Aorta (tissue), 5 donors: ENCODE data around the gene MOGAT1. TPM values are rescaled to one million over a fixed set of nuclear protein-coding genes. Genes with fewer than 3 reads are reported as not detected.
"Not testable (repeated sequence)": the region's sequence is repeated elsewhere in the genome, so short reads cannot be mapped to it uniquely, and the experiment has no call there.

Experiments
- ATAC-seq: fragments of 200-7000 bp; cut with Tn5 transposase; one replicate; pipeline ENCODE4 v1.9.1; 2022; ENCODE audit warnings: moderate library complexity; ENCODE audit not compliant: low FRiP score
- DNase-seq, 2 donors: peaks; one replicate each; pipeline ENCODE4 v3.0.0-alpha.2; 2020
- H3K27ac ChIP-seq, 2 donors: one replicate each; pipeline ENCODE4 v1.5.1; 2013; ENCODE audit warnings: low read length in 2 of 2, mild to moderate bottlenecking in 2 of 2, moderate library complexity in 2 of 2, control low read depth in 1 of 2, inconsistent platforms in 1 of 2, low read depth in 1 of 2
- H3K27me3 ChIP-seq, 2 donors: one replicate each; pipeline ENCODE4 v1.6.1; 2013; ENCODE audit warnings: control low read depth in 1 of 2, low read length in 1 of 2, mild to moderate bottlenecking in 1 of 2, moderate library complexity in 1 of 2; ENCODE audit not compliant: insufficient read depth in 2 of 2, control insufficient read depth in 1 of 2
- H3K36me3 ChIP-seq, 2 donors: one replicate each; pipeline ENCODE4 v1.6.1; 2013; ENCODE audit warnings: control low read depth in 1 of 2, low read length in 1 of 2, mild to moderate bottlenecking in 1 of 2; ENCODE audit not compliant: insufficient read depth in 2 of 2, control insufficient read depth in 1 of 2
- H3K4me1 ChIP-seq, 2 donors: one replicate each; pipeline ENCODE4 v1.6.1; 2013; ENCODE audit warnings: low read length in 2 of 2, control low read depth in 1 of 2, mild to moderate bottlenecking in 1 of 2, moderate library complexity in 1 of 2; ENCODE audit not compliant: insufficient read depth in 2 of 2, control insufficient read depth in 1 of 2
- H3K4me3 ChIP-seq, 2 donors: one replicate each; pipeline ENCODE4 v1.5.1; 2013; ENCODE audit warnings: low read length in 2 of 2, control low read depth in 1 of 2, mild to moderate bottlenecking in 1 of 2
- H3K9me3 ChIP-seq: one replicate; pipeline ENCODE4 v1.6.1; 2013; ENCODE audit warnings: mild to moderate bottlenecking, low read length; ENCODE audit not compliant: control insufficient read depth
- WGBS, 2 donors: extraction: QIAGEN DNeasy Blood & Tissue Kit; methylation state at CpG; one replicate each; pipeline ENCODE4 v1.1.7; 2013; 5-methylcytosine and 5-hydroxymethylcytosine counted together
- intact Hi-C, 2 donors: fragments of 100-400 bp; cut with DNase I; formaldehyde crosslinking; loops; one replicate each; pipeline versions ENCODE4 v1.14.2 to v1.15.0; 2022
- polyA plus RNA-seq, 2 donors: library from polyadenylated mRNA; stranded (reverse); fragments of 200-250 nt; gene quantifications; one replicate each; pipeline ENCODE4 v1.2.3, GENCODE V29; 2013
- total RNA-seq, 2 donors: library from RNA; stranded (reverse); fragmentation: NEBNext Ultra II Directional; extraction: Animal tissue kit (Norgen Biotek cat#: 25700); gene quantifications; one replicate each; pipeline ENCODE4 v1.2.1, GENCODE V29; 2021
- donor health status: healthy with polysubstance abuse.
- donor health status: Bipolar disorder and iron deficiency.
- donor health status: DM: no; HTN: no; CAD: no.
- donor health status: DM: no; HTN: no; CAD: no.
- donor health status: DM: yes; HTN: yes; CAD: no.

The MOGAT1 gene
- total and polyA plus RNA-seq, 4 donors, result not detected

DNA sequence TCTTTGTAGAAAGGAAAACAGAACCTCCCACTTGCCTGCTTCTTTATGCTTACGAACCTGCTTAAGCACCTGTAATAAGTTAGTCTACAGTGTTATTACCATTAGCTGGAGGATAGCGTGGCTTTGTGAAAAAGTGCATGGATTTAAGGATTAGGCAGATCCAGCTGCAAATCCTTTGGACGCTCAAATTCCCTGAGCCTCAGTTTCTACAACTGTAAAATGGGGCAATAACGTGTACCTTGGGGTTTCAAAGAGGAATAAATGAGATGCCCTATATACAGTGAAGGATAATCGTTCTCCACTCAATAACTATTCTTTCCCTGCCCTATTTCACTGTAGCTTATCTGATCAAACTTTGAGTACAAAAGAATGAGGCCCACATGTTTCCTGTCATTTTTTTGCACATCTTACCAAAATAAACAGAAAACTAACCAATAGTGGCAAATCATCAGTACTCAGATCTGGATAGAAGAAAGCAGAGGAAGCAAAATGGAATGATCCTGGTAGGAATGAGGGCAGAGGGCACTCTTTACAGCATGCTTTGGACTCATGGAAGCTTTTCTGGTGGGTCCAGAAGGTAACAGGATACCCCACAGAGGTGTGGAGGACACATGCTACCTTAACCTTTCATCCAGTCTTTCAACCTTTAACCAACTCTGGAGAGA is 14.8 kb downstream of the MOGAT1 start:
- DNase-seq (no peak), ATAC-seq (no peak)
- intact Hi-C loops, result no loop called here
- Histone ChIP-seq H3K27ac (no peak overlapping the region), H3K9me3 (no peaks in the 10 kb centered on the region), H3K4me1 (peaks cover 2 to 3% of the 10 kb centered on the region in 2 donors), H3K4me3 (no peak overlapping the region), H3K36me3 (no peaks in the 10 kb centered on the region), H3K27me3 (no peaks in the 10 kb centered on the region)
- 75 to 76% methylated on average over 5 of the region's 5 CpGs for WGBS, 2 donors

DNA sequence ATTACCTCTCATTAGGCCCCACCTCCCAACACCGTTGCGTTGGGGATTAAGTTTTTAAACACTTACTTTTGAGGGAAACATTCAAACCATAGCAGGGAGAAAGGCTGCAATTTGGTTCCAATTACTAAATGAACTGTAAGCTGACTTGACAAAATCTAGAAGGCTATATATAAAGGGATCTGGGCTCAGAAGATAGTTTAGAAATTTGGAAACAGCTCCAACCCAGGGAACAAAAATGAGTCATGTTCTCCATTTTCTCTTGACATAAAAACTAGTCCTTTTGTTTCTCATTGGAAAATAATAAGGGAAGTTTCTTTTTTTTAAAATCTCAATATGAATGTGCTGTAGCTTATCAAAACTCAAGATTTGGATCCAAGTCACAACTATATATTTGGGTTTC is 17.5 kb downstream of the MOGAT1 start:
- intact Hi-C loops, result no loop called here
- ATAC-seq (no peak), DNase-seq (no peak)
- Histone ChIP-seq H3K27me3 (no peaks in the 10 kb centered on the region), H3K4me1 (peaks cover 2 to 3% of the 10 kb centered on the region in 2 donors), H3K36me3 (no peaks in the 10 kb centered on the region), H3K9me3 (no peaks in the 10 kb centered on the region), H3K4me3 (no peak overlapping the region), H3K27ac (no peak overlapping the region)
- 27 to 29% methylated on average over 2 of the region's 2 CpGs for WGBS, 2 donors

DNA sequence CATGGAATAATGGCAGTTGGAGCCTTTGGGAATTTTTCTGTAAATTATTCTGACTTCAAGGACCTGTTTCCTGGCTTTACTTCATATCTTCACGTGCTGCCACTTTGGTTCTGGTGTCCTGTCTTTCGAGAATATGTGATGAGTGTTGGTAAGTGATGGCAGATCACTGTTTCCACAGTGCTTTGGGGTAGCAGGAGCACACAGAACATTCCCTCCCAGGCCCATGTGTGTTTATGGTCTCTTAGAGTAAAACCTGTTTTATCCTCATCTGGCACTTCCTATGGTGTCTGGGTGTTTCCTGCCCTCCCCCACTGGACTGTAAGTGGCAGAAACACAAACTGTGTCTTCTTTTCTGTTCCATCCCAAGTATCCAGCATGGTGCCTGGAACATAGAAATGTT is 17.9 kb downstream of the MOGAT1 start:
- DNase-seq (no peak), ATAC-seq (no peak)
- Histone ChIP-seq H3K27ac (peak overlapping the region in 1 of 2 donors; percentile 40), H3K9me3 (no peaks in the 10 kb centered on the region), H3K4me3 (no peak overlapping the region), H3K36me3 (no peaks in the 10 kb centered on the region), H3K27me3 (no peaks in the 10 kb centered on the region), H3K4me1 (peaks cover 2 to 3% of the 10 kb centered on the region in 2 donors)
- intact Hi-C loops, result no loop called here
- 6 to 10% methylated on average over 2 of the region's 2 CpGs for WGBS, 2 donors

DNA sequence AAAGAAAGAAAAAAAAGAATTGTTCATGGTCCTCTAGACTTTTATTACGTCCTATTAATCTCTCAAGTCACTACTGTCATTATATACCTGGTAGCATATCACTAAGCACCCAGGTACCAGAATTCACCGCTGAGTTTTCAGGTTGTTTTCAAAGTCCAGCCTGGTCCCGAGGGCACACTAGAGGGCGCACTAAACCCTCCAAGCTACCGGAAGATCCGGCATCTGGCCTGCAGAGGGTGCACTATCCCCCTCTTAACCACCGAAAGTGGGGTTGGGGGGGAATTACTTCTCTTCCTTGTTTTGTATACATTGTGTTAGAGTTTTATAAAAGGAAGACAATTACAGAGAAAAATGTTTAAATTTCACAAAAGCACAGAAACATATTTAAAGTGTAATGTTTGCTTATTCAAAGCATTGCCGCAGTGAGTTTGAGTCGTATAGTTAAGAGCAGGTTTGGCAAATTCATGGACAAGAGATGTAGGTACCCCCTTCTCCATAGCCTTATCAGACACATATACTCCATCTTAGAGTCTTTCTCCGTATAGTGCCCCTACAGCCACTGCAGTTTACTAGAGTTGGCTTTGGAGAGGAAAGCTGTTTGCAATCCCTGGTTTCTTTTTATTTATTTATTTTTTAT is 19.2 kb downstream of the MOGAT1 start:
- ATAC-seq, result peak; percentile 90
- Histone ChIP-seq H3K4me3 (peak overlapping the region in 1 of 2 donors; percentile 45), H3K27ac (no peak overlapping the region), H3K4me1 (peaks cover 2 to 3% of the 10 kb centered on the region in 2 donors), H3K27me3 (no peaks in the 10 kb centered on the region), H3K36me3 (no peaks in the 10 kb centered on the region), H3K9me3 (no peaks in the 10 kb centered on the region)
- intact Hi-C loops, result loop anchor here (5.0 kb wide), 2 partner anchors 212 to 222 kb away; no protein-coding TSS in a partner anchor
- peak; percentile 78 to 91 for DNase-seq
- 20 to 28% methylated on average over 10 of the region's 10 CpGs for WGBS, 2 donors

DNA sequence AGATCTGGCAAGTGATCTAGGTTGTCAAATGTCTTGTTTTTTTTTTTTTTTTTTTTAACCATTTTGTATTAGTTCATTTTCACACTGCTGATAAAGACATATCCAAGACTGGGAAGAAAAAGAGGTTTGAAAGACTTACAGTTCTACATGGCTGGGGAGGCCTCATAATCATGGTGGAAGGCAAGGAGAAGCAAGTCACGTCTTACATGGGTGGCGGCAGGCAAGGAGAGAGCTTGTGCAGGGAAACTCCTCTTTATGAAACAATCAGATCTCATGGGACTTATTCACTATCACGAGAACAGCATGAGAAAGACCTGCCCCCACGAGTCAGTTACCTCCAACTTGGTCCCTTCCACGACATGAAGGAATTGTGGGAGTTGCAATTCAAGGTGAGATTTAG is 22.0 kb downstream of the MOGAT1 start:
- H3K9me3 ChIP-seq, DNase-seq, H3K36me3 ChIP-seq, H3K4me1 ChIP-seq, H3K27ac ChIP-seq, H3K27me3 ChIP-seq, H3K4me3 ChIP-seq, ATAC-seq: not testable (repeated sequence)
- WGBS, 2 donors, result 84 to 89% methylated on average over 5 of the region's 5 CpGs
- intact Hi-C loops, result loop anchor here (5.0 kb wide), 2 partner anchors 209 to 219 kb away; no protein-coding TSS in a partner anchor

DNA sequence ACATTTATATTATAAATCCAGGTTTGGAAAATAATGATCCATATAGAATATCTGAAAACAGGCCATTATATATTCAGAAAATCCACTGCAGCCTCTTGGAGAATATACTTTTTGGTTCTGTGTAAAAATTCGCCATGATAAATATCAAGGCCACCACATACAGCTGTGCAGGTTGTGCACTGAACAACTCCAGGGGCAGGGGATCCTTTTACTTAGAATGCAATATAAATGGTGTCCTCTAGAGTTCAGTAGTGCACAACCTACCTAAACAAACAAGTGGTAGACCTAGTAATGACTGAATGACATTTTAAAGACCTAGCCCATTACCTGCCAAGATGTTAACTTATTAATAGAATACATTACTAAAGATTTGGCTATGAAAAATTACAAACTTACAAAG is 22.4 kb downstream of the MOGAT1 start:
- H3K4me1 ChIP-seq, result no peaks in the 10 kb centered on the region
- no peaks in the 10 kb centered on the region for H3K36me3 ChIP-seq
- no peaks in the 10 kb centered on the region for H3K27me3 ChIP-seq
- WGBS, 2 donors, result 91 to 96% methylated on average over 1 of the region's 1 CpG
- no peaks in the 10 kb centered on the region for H3K9me3 ChIP-seq
- no peak overlapping the region for H3K27ac ChIP-seq
- no peak for ATAC-seq
- no peak overlapping the region for H3K4me3 ChIP-seq
- no peak for DNase-seq
- intact Hi-C loops, result loop anchor here (5.0 kb wide), 2 partner anchors 208 to 218 kb away; no protein-coding TSS in a partner anchor

DNA sequence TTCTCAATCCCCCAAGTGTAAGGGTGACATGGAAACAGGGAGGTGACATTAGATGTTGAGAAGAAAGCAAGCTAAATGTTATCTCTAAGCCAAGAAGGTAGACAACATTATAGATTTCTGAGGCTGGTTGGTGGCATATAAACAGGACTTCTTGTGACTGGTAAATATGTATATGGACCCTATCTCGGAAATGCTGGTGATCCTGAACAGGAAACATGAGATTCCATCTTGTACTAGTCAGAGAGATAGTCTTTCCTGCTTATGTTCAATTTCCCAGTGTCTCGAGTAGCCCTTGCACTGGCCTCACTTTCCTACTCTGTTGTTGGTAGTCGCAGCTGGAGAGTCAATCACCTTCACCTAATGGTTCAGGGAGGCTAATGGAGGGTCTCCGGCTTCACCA is 26.8 kb downstream of the MOGAT1 start:
- H3K27me3 ChIP-seq, result no peaks in the 10 kb centered on the region
- no peaks in the 10 kb centered on the region for H3K36me3 ChIP-seq
- 91 to 94% methylated on average over 4 of the region's 4 CpGs for WGBS, 2 donors
- peaks cover 0 to under 1% of the 10 kb centered on the region in 2 donors for H3K4me1 ChIP-seq
- intact Hi-C loops, result no loop called here
- ATAC-seq (no peak), DNase-seq (no peak)
- no peak overlapping the region for H3K4me3 ChIP-seq
- no peaks in the 10 kb centered on the region for H3K9me3 ChIP-seq
- H3K27ac ChIP-seq, result no peak overlapping the region

DNA sequence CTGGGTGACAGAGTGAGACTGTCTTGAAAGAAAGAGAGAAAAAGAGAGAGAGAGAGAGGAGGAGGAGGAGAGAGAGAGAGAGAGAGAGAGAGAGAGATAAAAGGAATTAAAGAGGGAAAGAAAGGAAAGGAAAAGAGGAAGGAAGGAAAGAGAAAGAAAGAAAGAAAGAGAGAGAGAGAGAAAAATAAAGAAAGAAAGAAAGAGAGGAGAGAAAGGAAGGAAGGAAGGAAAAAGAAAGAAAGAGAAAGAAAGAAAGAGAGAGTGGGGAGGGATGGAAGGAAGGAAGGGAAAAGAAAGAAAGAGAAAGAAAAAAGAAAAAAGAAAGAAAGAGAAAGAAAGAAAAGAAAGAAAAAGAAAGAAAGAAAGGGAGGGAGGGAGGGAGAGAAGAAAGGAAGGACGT is 29.8 kb downstream of the MOGAT1 start:
- no peak overlapping the region for H3K4me3 ChIP-seq
- ATAC-seq (no peak), DNase-seq (no peak)
- H3K9me3 ChIP-seq, result no peaks in the 10 kb centered on the region
- no peaks in the 10 kb centered on the region for H3K36me3 ChIP-seq
- 38 to 50% methylated on average over 1 of the region's 1 CpG for WGBS, 2 donors
- intact Hi-C loops, result loop anchor here in 1 of 2 donors (10.0 kb wide), 1 partner anchor 94 kb away; no protein-coding TSS in a partner anchor
- peaks cover 0 to 5% of the 10 kb centered on the region in 2 donors for H3K4me1 ChIP-seq
- no peaks in the 10 kb centered on the region for H3K27me3 ChIP-seq
- H3K27ac ChIP-seq, result no peak overlapping the region

DNA sequence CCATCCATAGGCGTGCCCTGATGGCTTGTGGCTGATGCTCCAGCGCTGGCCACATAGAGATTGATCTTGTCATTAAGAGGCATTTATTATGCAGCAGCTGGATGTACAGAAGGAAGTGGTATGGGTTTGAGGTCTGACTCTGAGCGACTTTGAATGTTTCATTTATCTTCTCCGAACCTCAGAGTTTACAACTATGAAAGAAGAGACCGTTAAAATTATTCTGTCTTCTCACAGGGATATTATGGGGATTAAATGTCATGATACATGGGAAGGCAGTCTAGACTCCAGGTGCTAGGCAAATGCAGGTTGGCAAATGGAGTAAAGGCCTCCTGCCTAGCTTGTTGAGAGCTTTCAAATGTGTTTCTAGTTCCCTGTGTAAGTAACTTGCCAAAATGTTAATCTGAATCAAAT is 30.3 kb downstream of the MOGAT1 start:
- Histone ChIP-seq H3K27me3 (no peaks in the 10 kb centered on the region), H3K36me3 (no peaks in the 10 kb centered on the region), H3K4me3 (no peak overlapping the region), H3K9me3 (no peaks in the 10 kb centered on the region), H3K4me1 (peaks cover 0 to 6% of the 10 kb centered on the region in 2 donors), H3K27ac (no peak overlapping the region)
- DNase-seq, result no peak
- WGBS, 2 donors, result 70 to 72% methylated on average over 5 of the region's 5 CpGs
- intact Hi-C loops, result loop anchor here in 1 of 2 donors (10.0 kb wide), 1 partner anchor 93 kb away; no protein-coding TSS in a partner anchor
- no peak for ATAC-seq
